Gastroesophageal sphincter (tissue), 3 donors: Measurements from ENCODE around the gene STAT6.

Experiments
- CTCF ChIP-seq, 4 experiments: fragments of 200-600 bp in 2 of 4; fragments of 450-650 bp in 2 of 4; sonication (generic) in 1 of 4; IDR thresholded peaks; one replicate each; pipeline ENCODE4 v1.5.1; 2017 to 2019; ENCODE audit warnings: antibody characterized with exemption in 4 of 4, mild to moderate bottlenecking in 2 of 4, moderate library complexity in 2 of 4
- EP300 ChIP-seq: sonication (generic); formaldehyde crosslinking; IDR thresholded peaks from one replicate; pipeline ENCODE4 v1.6.1; 2017; ENCODE audit warnings: antibody characterized with exemption, mild to moderate bottlenecking
- POLR2A ChIP-seq, 2 donors: fragments of 450-650 bp; IDR thresholded peaks; one replicate each; pipeline ENCODE4 v1.6.1; 2017; ENCODE audit warnings: antibody characterized with exemption in 2 of 2, mild to moderate bottlenecking in 2 of 2, moderate library complexity in 1 of 2
- POLR2AphosphoS5 ChIP-seq: sonication (generic); formaldehyde crosslinking; IDR thresholded peaks from one replicate; pipeline ENCODE4 v1.6.1; 2017; ENCODE audit warnings: antibody characterized with exemption

- TF ChIP-seq CTCF (IDR thresholded peaks at IDR 0.05) (no peak), POLR2A (IDR thresholded peaks at IDR 0.05) (no peak), POLR2AphosphoS5 (peak; percentile 55), EP300 (no peak)
Measured at GRCh38 chr12:57129889-57130288, 18.7 kb upstream of the STAT6 start.
